D721Med (cell line): ENCODE measurements around the gene RABAC1.

Source experiments
- DNase-seq: peaks from one replicate; pipeline ENCODE4 v3.0.0; 2011; ENCODE audit warnings: low spot score; ENCODE audit not compliant: insufficient read length
- FAIRE-seq: peaks from 2 replicates; lab custom pipeline; 2011; peaks lifted over from hg19 to GRCh38; lab: Jason Lieb, UNC
- CTCF ChIP-seq: IDR thresholded peaks from 2 replicates; pipeline ENCODE4 v1.5.1; 2012; ENCODE audit warnings: mild to moderate bottlenecking, control low read depth; ENCODE audit not compliant: insufficient read depth; ENCODE audit errors: missing control alignments

RABAC1 gene

GRCh38 chr19:41906916-41907680 is 52.0 kb downstream of the RABAC1 start:
- no peak for TF ChIP-seq CTCF
- DNase-seq, result no peak
- no peak for FAIRE-seq
